ENCODE results near the gene LHFPL3. TPM values are rescaled to one million over a fixed set of nuclear protein-coding genes. Genes with fewer than 3 reads are reported as not detected.

LHFPL3 gene
- polyA plus RNA-seq, 1 experiment, result not detected

GRCh38 chr7:104803931-104804330, 475.5 kb downstream of the LHFPL3 start:
- H3K4me3 ChIP-seq (ENCODE audit: low read depth, low read length), result no peak overlapping the region
- POLR2A ChIA-PET, result no interaction called here
- no peak for DNase-seq (ENCODE audit: low read depth)
- H3K36me3 ChIP-seq (ENCODE audit: control insufficient read depth, insufficient read depth, low read length), result no peaks in the 10 kb centered on the region
- CTCF ChIA-PET, result no interaction called here
- H3K27me3 ChIP-seq (ENCODE audit: control insufficient read depth, insufficient read depth, low read length), result no peaks in the 10 kb centered on the region
- no peak for TF ChIP-seq CTCF (IDR thresholded peaks at IDR 0.05; ENCODE audit: insufficient read depth, low read depth, low read length)

GRCh38 chr7:104804696-104805095, 476.3 kb downstream of the LHFPL3 start:
- H3K36me3 ChIP-seq (ENCODE audit: control insufficient read depth, insufficient read depth, low read length), result no peaks in the 10 kb centered on the region
- ChIA-PET CTCF (no interaction called here), POLR2A (no interaction called here)
- H3K4me3 ChIP-seq (ENCODE audit: low read depth, low read length), result no peak overlapping the region
- H3K27me3 ChIP-seq (ENCODE audit: control insufficient read depth, insufficient read depth, low read length), result no peaks in the 10 kb centered on the region
- no peak for TF ChIP-seq CTCF (IDR thresholded peaks at IDR 0.05; ENCODE audit: insufficient read depth, low read depth, low read length)
- no peak for DNase-seq (ENCODE audit: low read depth)

- no peak overlapping the region for H3K4me3 ChIP-seq (ENCODE audit: low read depth, low read length)
These were observed 477.3 kb downstream of the LHFPL3 start for GRCh38 chr7:104805449-104806317.

GRCh38 chr7:104807671-104808070, 479.3 kb downstream of the LHFPL3 start:
- CTCF ChIA-PET, result no interaction called here
- Histone ChIP-seq H3K4me3 (ENCODE audit: low read depth, low read length) (no peak overlapping the region), H3K36me3 (ENCODE audit: control insufficient read depth, insufficient read depth, low read length) (no peaks in the 10 kb centered on the region), H3K27me3 (ENCODE audit: control insufficient read depth, insufficient read depth, low read length) (no peaks in the 10 kb centered on the region)
- DNase-seq (ENCODE audit: low read depth), result no peak
- TF ChIP-seq CTCF (IDR thresholded peaks at IDR 0.05; ENCODE audit: insufficient read depth, low read depth, low read length), result no peak
- POLR2A ChIA-PET, result no interaction called here

More at GRCh38 chr7:104805449-104806317, 477.3 kb downstream of the LHFPL3 start:
- no peak for TF ChIP-seq CTCF (IDR thresholded peaks at IDR 0.05; ENCODE audit: insufficient read depth, low read depth, low read length)
- no peaks in the 10 kb centered on the region for H3K36me3 ChIP-seq (ENCODE audit: control insufficient read depth, insufficient read depth, low read length)
- ChIA-PET CTCF (no interaction called here), POLR2A (no interaction called here)
- DNase-seq (ENCODE audit: low read depth), result no peak
- no peaks in the 10 kb centered on the region for H3K27me3 ChIP-seq (ENCODE audit: control insufficient read depth, insufficient read depth, low read length)

- ChIA-PET CTCF (interaction anchor here (1.5 kb wide), 1 partner anchor 74 kb away, joined by 5 read pairs; no protein-coding TSS in a partner anchor), POLR2A (no interaction called here)
- DNase-seq (ENCODE audit: low read depth), result no peak
- H3K27me3 ChIP-seq (ENCODE audit: control insufficient read depth, insufficient read depth, low read length), result no peaks in the 10 kb centered on the region
- no peaks in the 10 kb centered on the region for H3K36me3 ChIP-seq (ENCODE audit: control insufficient read depth, insufficient read depth, low read length)
- H3K4me3 ChIP-seq (ENCODE audit: low read depth, low read length), result no peak overlapping the region
- no peak for TF ChIP-seq CTCF (IDR thresholded peaks at IDR 0.05; ENCODE audit: insufficient read depth, low read depth, low read length)
These were observed 481.5 kb downstream of the LHFPL3 start for GRCh38 chr7:104809906-104810305.
